ENCODE measurements around the gene ESCO1.
"Not testable (repeated sequence)": the region's sequence is repeated elsewhere in the genome, so short reads cannot be mapped to it uniquely, and the experiment has no call there.

The ESCO1 gene

DNA sequence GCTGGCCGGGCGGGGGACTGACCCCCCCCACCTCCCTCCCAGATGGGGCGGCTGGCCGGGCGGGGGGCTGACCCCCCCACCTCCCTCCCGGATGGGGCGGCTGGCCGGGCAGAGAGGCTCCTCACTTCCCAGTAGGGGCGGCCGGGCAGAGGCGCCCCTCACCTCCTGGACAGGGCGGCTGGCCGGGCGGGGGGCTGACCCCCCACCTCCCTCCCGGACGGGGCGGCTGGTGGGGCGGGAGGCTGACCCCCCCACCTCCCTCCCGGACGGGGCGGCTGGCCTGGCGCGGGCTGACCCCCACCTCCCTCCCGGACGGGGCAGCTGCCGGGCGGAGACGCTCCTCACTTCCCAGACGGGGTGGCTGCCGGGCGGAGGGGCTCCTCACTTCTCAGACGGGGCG lies 8.1 kb downstream of the ESCO1 start:
- DNase-seq: not testable (repeated sequence)

DNA sequence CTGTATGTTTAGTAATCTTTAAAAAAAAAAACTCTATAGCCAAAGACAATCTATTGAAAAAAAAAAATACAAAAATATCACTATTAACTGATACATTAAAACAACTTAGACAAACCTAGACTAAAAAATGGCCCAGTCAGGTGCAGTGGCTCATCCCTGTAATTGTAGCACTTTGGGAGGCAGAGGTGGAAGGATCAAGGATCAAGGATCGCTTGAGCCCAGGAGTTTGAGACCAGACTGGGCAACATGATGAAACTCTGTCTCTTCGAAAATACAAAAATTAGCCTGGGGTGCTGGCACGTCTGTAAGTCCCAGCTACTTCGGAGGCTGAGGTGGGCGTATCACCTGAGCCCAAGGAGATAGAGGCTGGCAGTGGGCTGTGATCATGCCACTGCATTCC lies 16.1 kb downstream of the ESCO1 start:
- DNase-seq: no peak

GRCh38 chr18:21575656-21576055 lies 24.8 kb downstream of the ESCO1 start:
- no peak for DNase-seq

DNA sequence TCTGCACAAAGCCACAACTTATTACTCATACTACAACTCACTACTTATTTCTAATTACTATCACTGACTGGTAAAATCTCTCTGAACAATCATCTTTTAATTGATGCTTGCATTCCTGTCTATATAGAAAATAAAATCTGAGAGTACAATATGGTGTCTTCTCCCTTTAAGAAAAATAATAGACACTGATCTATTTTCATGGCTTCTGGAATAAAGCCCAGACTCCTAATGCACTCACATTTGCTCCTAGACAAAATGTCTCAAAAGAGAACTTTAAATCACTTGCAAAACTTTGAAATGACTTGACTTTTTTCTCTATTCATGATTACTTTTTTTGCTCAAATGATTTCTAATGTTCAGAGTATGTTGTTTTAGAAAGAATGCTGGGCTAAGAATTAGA lies 28.7 kb downstream of the ESCO1 start:
- DNase-seq: no peak

- DNase-seq: no peak
These were observed 41.3 kb downstream of the ESCO1 start for GRCh38 chr18:21559195-21559594.

- no peak for DNase-seq
These were observed 42.8 kb downstream of the ESCO1 start for GRCh38 chr18:21557607-21558253.

DNA sequence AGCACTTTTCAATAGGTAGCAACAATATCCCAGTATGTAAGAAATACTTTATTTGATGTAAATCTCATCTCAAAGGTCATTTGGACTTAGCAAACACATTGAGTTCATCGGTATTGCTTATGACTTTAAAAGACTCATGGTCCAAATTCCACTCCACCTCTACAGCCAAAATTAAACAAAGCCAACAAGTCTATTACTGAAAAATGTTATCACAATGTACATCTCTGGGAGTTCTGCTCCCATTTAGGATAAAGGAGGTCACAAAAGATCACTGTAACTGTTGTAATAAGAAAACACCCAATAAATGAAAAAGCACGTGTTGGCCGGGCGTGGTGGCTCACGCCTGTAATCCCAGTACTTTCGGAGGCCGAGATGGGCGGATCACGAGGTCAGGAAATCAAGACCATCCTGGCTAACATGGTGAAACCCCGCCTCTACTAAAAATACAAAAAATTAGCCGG lies 50.0 kb downstream of the ESCO1 start:
- no peak for DNase-seq

GRCh38 chr18:21548647-21549046 lies 51.9 kb downstream of the ESCO1 start:
- DNase-seq: no peak

GRCh38 chr18:21546423-21546822 lies 54.1 kb downstream of the ESCO1 start:
- no peak for DNase-seq

- no peak for DNase-seq
These were observed 62.3 kb downstream of the ESCO1 start for GRCh38 chr18:21538230-21538629.

GRCh38 chr18:21534327-21534726 lies 66.2 kb downstream of the ESCO1 start:
- no peak for DNase-seq

- DNase-seq: no peak
These were observed 74.0 kb downstream of the ESCO1 start for GRCh38 chr18:21526463-21526862.

DNA sequence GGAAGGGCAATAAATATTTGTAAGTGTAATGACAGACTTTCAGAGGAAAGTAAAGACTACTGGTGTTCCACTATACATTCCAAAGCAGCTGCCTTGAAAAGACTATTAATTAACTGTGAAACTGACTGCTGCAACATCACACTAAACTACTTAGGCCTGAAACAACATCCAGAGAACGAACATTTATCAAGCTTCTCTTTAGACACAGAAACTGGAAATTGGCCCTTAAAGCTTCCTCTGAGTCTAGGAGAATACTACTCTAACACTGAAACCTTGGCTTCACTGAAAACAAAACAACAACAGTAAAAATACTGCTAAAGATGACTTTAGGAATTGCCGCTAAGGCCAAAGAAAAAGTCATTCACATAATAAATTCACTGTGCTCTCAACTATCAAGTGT lies 74.6 kb downstream of the ESCO1 start:
- no peak for DNase-seq

GRCh38 chr18:21522530-21522929 lies 78.0 kb downstream of the ESCO1 start:
- DNase-seq: no peak

DNA sequence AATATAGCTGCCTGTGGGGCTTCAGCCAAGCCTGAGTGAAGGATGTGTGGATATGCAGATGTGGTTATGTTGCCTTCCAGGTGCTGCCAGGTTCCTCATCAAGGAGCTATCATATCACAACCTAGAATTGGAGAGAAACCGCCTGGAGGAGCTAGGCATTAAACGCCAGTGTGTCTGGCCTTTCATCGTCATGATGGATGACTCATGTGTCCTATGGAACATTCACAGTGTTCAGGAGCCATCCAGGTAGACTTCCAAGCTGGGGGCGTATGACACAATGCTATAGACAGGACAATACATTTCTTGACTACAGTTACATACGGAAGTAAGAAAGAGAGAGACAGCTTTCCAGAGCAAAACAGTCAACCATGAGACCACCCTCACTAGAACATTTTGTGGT lies 86.8 kb downstream of the ESCO1 start:
- no peak for DNase-seq

GRCh38 chr18:21513292-21513691 lies 87.2 kb downstream of the ESCO1 start:
- DNase-seq: no peak

- no peak for DNase-seq
These were observed 91.4 kb downstream of the ESCO1 start for GRCh38 chr18:21509062-21509461.

DNA sequence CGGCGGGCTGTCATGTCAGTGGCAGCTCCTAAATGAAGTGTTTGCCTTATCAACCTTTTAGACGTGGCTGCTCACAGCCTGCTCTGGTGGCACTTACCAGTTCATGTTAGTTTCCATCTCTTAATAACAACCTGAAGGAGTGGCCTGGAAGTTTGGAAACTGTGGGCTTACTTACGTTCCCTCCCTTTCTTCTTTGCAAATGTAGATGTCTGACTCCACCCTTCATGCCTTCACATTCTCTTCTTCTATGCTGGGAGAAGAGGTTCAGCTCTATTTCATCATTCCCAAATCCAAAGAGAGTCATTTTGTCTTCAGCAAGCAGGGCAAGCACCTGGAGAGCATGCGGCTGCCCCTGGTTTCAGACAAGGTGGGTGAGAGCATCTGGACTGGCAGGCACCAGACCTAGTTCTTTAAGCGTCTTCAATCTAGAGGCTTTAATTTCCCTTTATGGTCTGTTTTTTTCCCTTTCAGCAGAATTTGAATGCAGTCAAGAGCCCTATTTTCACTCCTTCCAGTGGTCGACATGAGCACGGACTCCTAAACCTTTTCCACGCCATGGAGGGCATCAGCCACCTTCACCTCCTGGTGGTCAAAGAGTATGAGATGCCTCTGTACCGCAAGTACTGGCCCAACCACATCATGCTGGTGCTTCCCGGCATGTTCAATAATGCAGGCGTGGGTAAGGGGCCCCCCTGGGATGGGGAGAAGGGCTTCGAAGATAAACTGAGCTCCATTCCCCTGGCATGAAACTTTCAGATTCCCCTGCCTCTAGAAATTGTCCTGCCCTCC lies 92.4 kb downstream of the ESCO1 start:
- no peak for DNase-seq

DNA sequence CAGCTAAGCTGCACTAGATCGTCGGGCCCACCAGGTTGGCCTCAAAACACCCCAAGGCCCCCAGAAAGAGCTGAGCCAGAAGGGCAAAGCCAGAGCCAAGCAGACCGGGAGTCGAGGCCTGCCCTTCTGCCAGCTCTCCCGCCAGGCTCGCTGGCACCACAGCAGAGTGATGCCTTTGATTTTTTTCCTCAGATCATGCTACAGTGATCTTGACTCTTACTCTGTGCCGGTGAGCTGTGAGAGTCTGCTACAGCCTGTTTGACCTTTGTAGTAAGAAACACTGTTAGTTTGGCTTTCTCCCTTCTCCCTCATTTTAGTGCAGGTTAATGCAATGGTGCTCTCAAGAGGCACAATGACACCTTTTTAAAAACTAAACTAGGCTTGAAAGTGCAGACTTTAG lies 97.8 kb downstream of the ESCO1 start:
- DNase-seq: no peak

DNA sequence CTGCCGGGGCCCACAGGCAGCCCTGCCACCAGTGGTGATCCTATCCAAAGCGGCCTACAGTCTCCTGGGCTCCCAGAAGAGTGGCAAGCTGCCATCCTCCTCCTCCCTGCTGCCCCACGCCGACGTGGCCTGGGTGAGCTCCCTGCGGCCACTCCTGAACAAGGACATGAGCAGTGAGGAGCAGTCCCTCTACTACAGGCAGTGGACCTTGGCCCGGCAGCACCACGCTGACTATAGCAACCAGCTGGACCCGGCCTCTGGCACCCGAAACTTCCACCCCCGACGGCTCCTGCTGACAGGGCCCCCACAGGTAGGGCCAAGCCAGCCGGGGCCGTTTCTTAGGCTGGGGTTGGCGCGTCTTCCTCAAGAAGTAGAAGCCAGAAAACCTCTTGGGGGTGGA lies 100.5 kb downstream of the ESCO1 start:
- DNase-seq: no peak

DNA sequence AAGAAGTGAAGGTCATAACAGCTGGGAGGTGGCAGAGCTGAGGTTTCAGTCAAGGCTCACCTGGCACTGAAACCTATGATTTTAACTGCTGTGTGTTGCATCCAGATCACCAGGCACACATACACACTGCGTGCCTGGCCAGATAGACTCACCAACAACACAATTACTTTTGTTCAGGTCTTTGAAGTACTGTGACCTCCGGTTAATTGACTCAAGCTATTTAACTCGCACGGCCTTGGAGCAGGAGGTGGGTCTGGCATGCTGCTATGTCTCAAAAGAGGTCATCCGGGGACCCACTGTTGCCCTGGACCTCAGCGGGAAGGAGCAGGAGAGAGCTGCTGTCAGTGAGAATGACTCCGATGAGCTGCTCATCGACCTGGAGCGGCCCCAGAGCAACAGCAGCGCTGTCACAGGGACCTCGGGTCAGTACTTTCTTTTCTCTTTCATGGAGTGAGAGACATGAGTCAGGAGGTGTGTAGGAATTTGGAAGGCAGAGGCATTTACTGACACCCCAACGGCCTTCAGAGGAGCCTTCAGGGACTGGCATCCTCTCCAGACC lies 104.1 kb downstream of the ESCO1 start:
- no peak for DNase-seq

DNA sequence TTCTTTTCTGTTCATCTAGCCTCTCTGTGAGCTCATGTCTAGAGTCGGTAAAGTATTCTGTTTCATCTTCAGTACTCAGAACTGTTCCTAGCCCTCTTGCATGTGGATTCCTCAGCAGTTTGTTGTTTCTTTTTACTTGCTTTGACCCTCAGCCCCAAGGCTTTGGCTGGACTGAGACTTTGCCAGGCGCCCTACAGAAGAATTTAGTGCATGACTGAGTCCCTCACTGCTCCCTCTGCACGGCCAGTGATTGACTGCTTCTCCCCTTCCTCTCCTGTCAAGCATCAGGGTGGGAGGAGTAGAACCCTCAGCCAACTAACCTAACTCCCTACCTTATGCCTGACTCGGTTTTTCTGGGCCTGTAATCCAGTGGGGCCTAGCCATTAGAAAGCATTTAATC lies 109.8 kb downstream of the ESCO1 start:
- DNase-seq: no peak

- no peak for DNase-seq
These were observed 110.5 kb downstream of the ESCO1 start for GRCh38 chr18:21489919-21490495.
